Measurements from ENCODE around the gene ANGPTL5.
"Not testable (repeated sequence)": the region's sequence is repeated elsewhere in the genome, so short reads cannot be mapped to it uniquely, and the experiment has no call there.

ANGPTL5 gene

DNA sequence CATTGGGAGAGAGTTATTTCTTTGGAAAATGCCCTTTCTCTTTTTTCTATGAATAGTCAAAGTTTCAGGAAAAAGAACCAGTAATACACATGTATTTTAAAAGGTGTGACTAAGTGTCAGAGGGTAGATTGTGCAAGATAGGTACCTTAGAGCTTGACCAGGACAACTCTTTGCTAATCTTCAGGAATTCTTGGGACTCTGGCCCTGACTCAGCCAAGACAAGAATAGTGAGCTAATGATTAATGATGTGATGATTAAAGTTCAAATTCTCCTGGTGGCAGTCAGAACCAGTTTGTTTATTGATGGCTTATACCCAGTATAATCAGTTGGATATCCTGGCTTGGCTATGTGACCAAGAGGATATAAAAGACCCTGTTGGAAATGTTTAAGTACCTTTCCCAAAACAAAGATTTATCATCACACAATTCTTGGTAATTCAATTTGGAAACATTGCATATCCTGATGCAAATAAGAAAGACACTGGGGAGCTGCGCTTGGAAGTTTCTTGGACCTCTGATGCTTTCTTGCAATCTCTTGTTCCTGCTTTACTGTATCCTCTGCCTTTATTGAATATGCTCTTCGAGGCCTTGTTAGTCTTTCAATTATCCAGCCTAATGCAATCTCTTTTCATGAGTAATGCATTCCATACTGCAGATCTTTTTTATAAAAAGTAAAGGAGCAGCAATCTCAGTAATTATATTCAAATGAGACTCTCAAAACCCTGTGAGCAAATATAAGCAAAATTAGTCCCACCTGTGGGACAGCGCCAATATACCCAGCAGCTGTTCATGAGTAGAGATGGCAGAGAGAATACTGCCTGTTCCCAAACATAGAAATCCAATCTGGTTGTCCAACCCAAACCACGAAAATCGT lies 49.5 kb downstream of the ANGPTL5 start:
- DNase-seq = no peak
- no peaks in the 10 kb centered on the region for H3K9me3 Mint-ChIP-seq
- no peaks in the 10 kb centered on the region for H3K4me1 Mint-ChIP-seq (ENCODE audit: low read depth)
- peaks cover 9% of the 10 kb centered on the region for H3K27me3 Mint-ChIP-seq
- no peak overlapping the region for H3K27ac Mint-ChIP-seq
- no peak overlapping the region for H3K4me3 Mint-ChIP-seq
- H3K36me3 Mint-ChIP-seq (ENCODE audit: low read depth) = no peaks in the 10 kb centered on the region

DNA sequence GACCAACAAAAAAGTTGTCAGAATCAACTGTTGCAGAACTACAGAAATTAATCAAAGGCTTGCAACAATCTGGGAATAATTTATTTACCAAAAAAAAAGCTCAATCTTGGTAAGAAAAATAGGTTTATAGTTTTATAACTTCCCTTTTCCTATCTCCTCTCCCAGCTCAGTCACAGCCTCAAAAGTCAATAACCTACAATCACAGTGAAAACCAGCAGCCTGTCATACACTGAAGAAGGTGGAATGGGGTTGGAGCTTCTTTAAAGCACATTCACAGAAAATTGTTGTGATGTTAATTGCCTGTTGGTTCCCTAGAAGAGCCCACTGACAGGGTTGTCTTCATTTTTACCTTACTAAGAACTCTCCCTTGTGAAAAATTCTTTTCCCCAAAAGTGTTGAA lies 52.2 kb downstream of the ANGPTL5 start:
- Mint-ChIP-seq H3K4me3 (no peak overlapping the region), H3K4me1 (ENCODE audit: low read depth) (no peaks in the 10 kb centered on the region), H3K27ac (no peak overlapping the region), H3K27me3 (peaks cover 6% of the 10 kb centered on the region), H3K36me3 (ENCODE audit: low read depth) (no peaks in the 10 kb centered on the region), H3K9me3 (no peaks in the 10 kb centered on the region)
- no peak for DNase-seq

DNA sequence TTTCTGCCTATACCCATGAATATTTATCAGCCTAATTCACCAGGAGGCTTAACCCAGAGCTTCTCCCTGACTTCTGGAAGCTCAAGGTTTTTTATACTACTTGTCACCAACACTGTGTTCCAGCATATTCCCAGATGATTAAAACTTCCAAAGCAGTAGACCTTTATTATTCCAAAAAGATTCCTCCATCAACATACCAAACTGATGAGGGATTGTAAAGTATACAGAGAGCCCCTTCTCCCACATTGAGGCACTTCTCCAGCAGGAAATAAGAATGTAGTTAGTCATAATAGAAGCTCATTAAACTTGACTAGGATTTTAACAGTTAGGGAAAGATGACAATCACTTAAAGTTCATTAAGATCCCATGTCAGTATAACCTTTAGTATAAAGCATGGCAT lies 53.0 kb downstream of the ANGPTL5 start:
- H3K4me1 Mint-ChIP-seq (ENCODE audit: low read depth) = no peaks in the 10 kb centered on the region
- no peak for DNase-seq

DNA sequence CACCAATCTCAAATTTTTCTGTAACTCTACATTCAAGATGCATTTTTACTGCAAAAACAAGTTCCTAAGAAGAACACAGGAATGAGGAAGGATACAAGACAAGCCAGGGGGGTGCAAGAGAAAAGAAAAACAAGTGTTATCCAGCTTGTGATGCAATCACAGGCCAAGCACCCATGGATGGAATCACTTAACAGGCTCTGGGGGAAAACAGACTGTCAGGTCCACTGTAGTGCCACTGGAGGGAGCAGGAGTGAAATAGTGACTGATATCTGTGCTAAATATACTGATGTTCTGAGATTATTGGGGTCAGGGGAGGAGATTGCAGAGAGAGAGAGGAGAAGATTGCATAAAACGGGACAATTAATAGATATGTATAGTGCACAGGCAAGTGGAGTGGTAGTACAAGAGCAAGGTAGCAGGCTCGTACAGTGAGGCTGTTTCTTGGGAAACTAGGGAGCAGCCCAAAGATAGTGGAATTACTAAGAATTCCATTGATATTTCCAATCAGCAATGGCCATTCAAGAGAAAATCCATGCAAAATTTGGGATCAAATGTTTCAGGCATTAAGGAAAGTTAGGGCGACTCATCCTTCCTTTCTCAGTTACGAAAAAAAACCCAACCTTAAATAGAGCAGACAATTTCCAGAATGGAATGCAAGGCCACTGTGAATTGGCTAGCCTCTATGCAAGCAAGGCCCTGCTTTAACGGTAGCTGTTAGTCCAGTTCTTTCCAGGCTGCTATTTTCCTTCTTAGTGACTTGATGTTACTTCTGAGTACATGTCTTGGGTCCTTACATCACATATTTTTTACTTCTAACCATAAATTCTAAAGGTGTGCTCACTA lies 53.7 kb downstream of the ANGPTL5 start:
- H3K27ac Mint-ChIP-seq = no peak overlapping the region
- no peaks in the 10 kb centered on the region for H3K9me3 Mint-ChIP-seq
- DNase-seq = no peak
- no peaks in the 10 kb centered on the region for H3K36me3 Mint-ChIP-seq (ENCODE audit: low read depth)
- H3K4me3 Mint-ChIP-seq = no peak overlapping the region
- no peaks in the 10 kb centered on the region for H3K4me1 Mint-ChIP-seq (ENCODE audit: low read depth)
- H3K27me3 Mint-ChIP-seq = peaks cover 6% of the 10 kb centered on the region

More for the DNA sequence above, 53.0 kb downstream of the ANGPTL5 start:
- Mint-ChIP-seq H3K36me3 (ENCODE audit: low read depth) (no peaks in the 10 kb centered on the region), H3K27me3 (peaks cover 6% of the 10 kb centered on the region), H3K9me3 (no peaks in the 10 kb centered on the region), H3K4me3 (no peak overlapping the region), H3K27ac (no peak overlapping the region)

DNA sequence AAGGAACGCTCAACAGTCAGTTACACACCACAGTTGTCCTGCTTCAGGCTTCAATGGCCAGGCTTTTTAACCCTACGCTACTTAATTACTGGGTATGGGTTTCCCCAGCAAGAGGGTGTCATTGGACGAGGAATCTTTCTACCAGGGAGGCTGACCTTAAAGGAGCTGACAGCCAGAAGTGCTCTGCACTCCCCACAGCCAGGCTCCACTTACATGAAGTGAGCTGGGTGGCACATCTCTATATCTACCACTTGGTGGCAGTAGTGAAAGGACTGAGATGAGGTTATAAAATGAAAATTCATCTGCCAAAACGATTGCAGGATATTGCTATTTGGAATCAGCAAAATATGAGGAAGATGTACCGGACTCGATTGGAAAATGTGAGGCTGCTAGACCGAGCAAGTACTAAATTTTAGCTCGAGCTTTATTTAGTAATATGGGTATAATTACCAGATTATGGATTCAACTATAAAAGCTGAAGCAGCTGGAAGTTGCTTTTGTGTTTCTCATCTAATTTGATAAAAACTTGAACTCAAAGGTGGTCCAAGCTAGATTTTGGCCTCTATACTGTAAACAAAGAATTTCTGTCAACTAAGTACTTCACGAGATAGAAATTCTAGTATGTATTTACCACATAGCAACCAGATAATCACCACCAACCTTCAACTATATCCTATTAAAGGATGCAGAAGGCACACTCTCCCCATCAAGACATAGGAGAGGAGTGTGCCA lies 55.5 kb downstream of the ANGPTL5 start:
- no peaks in the 10 kb centered on the region for H3K36me3 Mint-ChIP-seq (ENCODE audit: low read depth)
- H3K4me1 Mint-ChIP-seq (ENCODE audit: low read depth) = no peaks in the 10 kb centered on the region
- H3K27ac Mint-ChIP-seq = no peak overlapping the region
- DNase-seq = peak; percentile 27
- H3K27me3 Mint-ChIP-seq = peaks cover 6% of the 10 kb centered on the region
- H3K4me3 Mint-ChIP-seq = no peak overlapping the region
- no peaks in the 10 kb centered on the region for H3K9me3 Mint-ChIP-seq

DNA sequence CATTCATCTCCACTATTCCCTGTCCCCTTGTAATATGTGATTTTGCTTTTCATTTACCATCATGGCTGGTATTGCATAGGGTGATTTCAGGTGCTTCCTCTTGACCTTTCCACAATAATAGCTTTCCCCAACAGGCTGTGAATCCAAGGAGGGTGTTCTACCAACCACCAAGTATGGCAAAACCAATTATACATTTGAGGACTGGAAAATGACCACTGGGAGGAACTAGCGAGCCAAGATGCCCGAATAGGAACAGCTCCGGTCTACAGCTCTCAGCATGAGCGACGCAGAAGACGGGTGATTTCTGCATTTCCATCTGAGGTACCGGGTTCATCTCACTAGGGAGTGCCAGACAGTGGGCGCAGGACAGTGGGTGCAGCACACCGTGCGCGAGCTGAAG lies 64.1 kb downstream of the ANGPTL5 start:
- not testable (repeated sequence) for H3K4me3 Mint-ChIP-seq; H3K4me1 Mint-ChIP-seq (ENCODE audit: low read depth); H3K27ac Mint-ChIP-seq; H3K9me3 Mint-ChIP-seq; H3K36me3 Mint-ChIP-seq (ENCODE audit: low read depth); H3K27me3 Mint-ChIP-seq; DNase-seq

DNA sequence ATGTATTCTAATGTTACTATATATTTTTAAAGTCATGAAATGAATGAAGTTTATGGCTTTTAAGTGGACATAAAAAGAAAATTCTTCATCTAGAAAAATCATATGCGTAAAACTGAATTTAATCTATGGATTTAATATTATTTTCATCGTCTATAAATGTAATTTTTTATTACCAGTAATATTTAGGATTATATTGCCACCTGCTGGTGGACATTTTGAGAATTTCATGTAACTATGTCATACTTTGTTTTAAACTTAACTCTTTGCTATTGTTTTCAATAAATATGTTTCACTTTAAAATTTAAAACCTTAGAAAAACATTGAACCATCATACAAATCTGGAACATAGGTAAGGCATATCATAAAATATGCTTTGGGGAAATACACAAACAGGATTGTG lies 68.1 kb downstream of the ANGPTL5 start:
- no peak overlapping the region for H3K27ac Mint-ChIP-seq
- H3K9me3 Mint-ChIP-seq = no peaks in the 10 kb centered on the region
- no peaks in the 10 kb centered on the region for H3K36me3 Mint-ChIP-seq (ENCODE audit: low read depth)
- no peak overlapping the region for H3K4me3 Mint-ChIP-seq
- no peak for DNase-seq
- H3K27me3 Mint-ChIP-seq = peaks cover 7% of the 10 kb centered on the region
- H3K4me1 Mint-ChIP-seq (ENCODE audit: low read depth) = no peaks in the 10 kb centered on the region

DNA sequence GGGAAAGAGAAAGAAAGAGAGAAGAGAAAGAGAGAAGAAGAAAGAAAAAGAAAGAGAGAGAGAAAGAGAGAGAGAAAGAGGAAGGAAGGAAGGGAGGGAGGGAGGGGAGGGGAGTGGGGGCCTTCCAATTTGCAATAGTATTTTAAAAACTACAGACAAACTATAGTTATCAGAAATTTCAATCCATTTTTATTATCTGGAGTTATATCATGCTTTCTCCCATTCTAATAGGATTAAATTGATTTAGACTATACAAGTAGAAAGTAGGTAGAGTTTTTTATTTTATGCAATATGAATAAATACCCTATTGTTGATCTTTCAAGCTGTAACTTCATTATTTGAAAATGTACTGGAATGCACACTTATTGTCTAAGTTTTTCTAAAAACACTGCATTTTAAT lies 71.7 kb downstream of the ANGPTL5 start:
- Mint-ChIP-seq H3K27ac (no peak overlapping the region), H3K4me1 (ENCODE audit: low read depth) (no peaks in the 10 kb centered on the region), H3K4me3 (no peak overlapping the region), H3K36me3 (ENCODE audit: low read depth) (no peaks in the 10 kb centered on the region), H3K9me3 (no peaks in the 10 kb centered on the region), H3K27me3 (no peaks in the 10 kb centered on the region)
- no peak for DNase-seq

DNA sequence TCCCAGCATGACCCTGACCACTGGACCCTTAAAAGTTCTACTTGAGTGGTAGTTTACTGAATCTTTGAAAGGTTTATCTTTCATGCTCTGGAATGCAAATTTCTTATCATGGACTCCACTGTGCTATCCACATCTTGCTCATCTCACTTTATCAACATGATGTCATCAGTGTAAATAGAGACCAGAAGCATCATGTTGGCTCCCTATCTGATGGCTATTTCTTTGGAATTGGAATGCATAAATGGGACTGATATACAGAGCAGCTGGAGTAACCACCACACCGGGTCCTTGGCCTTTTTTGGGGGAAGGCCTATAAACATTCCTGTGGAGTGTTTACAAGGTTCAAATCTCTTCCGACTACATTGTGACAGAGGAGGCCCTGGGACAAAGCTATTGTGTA lies 75.6 kb downstream of the ANGPTL5 start:
- no peak for DNase-seq
- no peaks in the 10 kb centered on the region for H3K36me3 Mint-ChIP-seq (ENCODE audit: low read depth)
- H3K4me1 Mint-ChIP-seq (ENCODE audit: low read depth) = no peaks in the 10 kb centered on the region
- H3K9me3 Mint-ChIP-seq = no peaks in the 10 kb centered on the region
- H3K27me3 Mint-ChIP-seq = peaks cover 2% of the 10 kb centered on the region
- H3K4me3 Mint-ChIP-seq = no peak overlapping the region
- H3K27ac Mint-ChIP-seq = no peak overlapping the region

Data from activated T-cell treated with anti-CD3 and anti-CD28 coated beads, Interleukin-2, amount 50 U/mL, for 24 hours (primary cell).